WERI-Rb-1 (cell line): Measurements from ENCODE around the gene PAOX.
"Not testable (repeated sequence)": the region's sequence is repeated elsewhere in the genome, so short reads cannot be mapped to it uniquely, and the experiment has no call there.

Source experiments
- DNase-seq: peaks from one replicate; pipeline ENCODE4 v3.0.0-alpha.2; 2020
- H3K27ac ChIP-seq: fragments of 250-450 bp; sonication (Bioruptor Pico); 2 replicates; pipeline ENCODE4 v1.5.1; 2020; ENCODE audit warnings: mild to moderate bottlenecking, moderate library complexity
- H3K27me3 ChIP-seq: fragments of 250-450 bp; sonication (Bioruptor Pico); 2 replicates; pipeline ENCODE4 v1.5.1; 2021; ENCODE audit warnings: mild to moderate bottlenecking, low read depth, moderate library complexity; ENCODE audit not compliant: insufficient read depth, severe bottlenecking
- H3K36me3 ChIP-seq: fragments of 250-450 bp; sonication (Bioruptor Pico); 2 replicates; pipeline ENCODE4 v1.5.1; 2020; ENCODE audit warnings: mild to moderate bottlenecking, moderate library complexity
- H3K4me3 ChIP-seq: 2 replicates; pipeline ENCODE4 v1.5.1; 2011; ENCODE audit warnings: low read depth, mild to moderate bottlenecking, control low read depth, low read length
- H3K9me3 ChIP-seq: fragments of 250-450 bp; sonication (Bioruptor Pico); 2 replicates; pipeline ENCODE4 v1.5.1; 2021; ENCODE audit warnings: mild to moderate bottlenecking, moderate library complexity; ENCODE audit not compliant: severe bottlenecking
- CTCF ChIP-seq: IDR thresholded peaks from 2 replicates; pipeline ENCODE4 v1.5.1; 2011; ENCODE audit warnings: low read depth, mild to moderate bottlenecking, control low read depth, inconsistent platforms, low read length

PAOX gene

GRCh38 chr10:133365461-133366129 is 13.5 kb upstream of the PAOX start:
- Histone ChIP-seq H3K27me3 (no peaks in the 10 kb centered on the region), H3K4me3 (no peak overlapping the region), H3K36me3 (peaks cover 48% of the 10 kb centered on the region), H3K27ac (no peak overlapping the region), H3K9me3 (no peaks in the 10 kb centered on the region)
- TF ChIP-seq CTCF: no peak
- DNase-seq: no peak

DNA sequence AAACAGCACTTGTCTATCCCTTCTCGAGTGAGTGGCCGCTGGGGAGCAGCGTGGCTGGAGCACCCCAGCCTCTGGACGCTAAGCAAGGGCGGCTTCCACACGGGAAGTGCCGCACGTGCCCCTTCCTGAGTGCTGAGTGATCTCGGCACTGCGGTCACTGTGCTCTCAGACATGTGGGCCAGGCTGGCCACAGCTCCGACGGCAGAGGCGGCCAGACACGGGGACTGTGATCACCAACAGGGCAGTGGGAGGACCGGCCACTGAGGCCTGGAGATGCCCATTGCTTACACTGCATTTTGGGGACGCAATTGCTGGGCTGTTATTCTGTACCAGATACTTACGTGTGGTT is 13.0 kb upstream of the PAOX start:
- Histone ChIP-seq H3K4me3 (no peak overlapping the region), H3K9me3 (no peaks in the 10 kb centered on the region), H3K27ac (no peak overlapping the region), H3K36me3 (peaks cover 49% of the 10 kb centered on the region), H3K27me3 (no peaks in the 10 kb centered on the region)
- no peak for TF ChIP-seq CTCF
- no peak for DNase-seq

- Histone ChIP-seq H3K27me3 (no peaks in the 10 kb centered on the region), H3K27ac (no peak overlapping the region), H3K36me3 (peaks cover 45% of the 10 kb centered on the region), H3K4me3 (no peak overlapping the region), H3K9me3 (no peaks in the 10 kb centered on the region)
- DNase-seq: no peak
- TF ChIP-seq CTCF: no peak
Measured at GRCh38 chr10:133366751-133367150, 12.3 kb upstream of the PAOX start.

DNA sequence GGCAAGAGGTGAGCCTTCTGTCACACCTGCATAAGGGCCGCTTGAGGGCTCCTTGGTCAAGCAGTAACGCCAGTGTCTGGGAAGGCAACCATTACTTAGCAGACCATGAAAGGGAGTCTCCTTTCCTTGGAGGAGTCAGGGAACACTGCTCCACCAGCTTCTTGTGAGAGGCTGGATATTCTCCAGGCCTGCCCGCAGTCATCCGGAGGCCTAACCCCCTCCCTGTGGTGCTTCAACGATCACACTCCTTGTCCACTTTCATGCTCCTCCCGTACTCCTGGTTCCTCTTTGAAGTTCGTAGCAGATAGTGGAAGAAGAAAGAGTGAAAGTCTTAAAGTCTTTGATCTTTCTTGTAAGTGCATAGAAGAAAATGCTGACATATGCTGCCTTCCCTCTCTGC is 11.6 kb upstream of the PAOX start:
- not testable (repeated sequence) for DNase-seq, H3K9me3 ChIP-seq, H3K27ac ChIP-seq, H3K4me3 ChIP-seq, H3K27me3 ChIP-seq
- peaks cover 38% of the 10 kb centered on the region for H3K36me3 ChIP-seq

DNA sequence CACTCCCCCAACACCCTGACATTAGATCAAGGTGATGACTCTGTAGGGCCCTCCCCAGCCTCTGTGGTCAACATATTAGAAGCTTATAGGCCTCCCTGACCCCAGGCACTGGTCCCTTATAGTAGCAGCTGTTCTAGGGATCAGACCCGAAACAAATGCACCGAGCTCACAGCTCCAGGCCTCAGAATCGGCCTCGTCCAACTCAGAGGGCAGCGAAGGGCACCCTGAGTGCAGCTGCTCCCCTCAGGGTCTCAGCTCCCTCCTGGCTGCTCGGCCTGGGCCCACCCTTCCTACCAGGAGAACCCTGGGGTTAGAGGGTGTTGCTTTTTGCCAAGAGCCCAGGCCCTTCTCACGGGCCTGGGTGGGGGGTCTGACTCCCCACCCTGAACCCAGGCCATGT is 10.9 kb upstream of the PAOX start:
- Histone ChIP-seq H3K36me3 (peaks cover 34% of the 10 kb centered on the region), H3K4me3 (no peak overlapping the region), H3K27me3 (no peaks in the 10 kb centered on the region), H3K9me3 (no peaks in the 10 kb centered on the region), H3K27ac (no peak overlapping the region)
- no peak for DNase-seq
- TF ChIP-seq CTCF: no peak

GRCh38 chr10:133370030-133370786 is 8.9 kb upstream of the PAOX start:
- no peak for TF ChIP-seq CTCF
- no peak overlapping the region for H3K4me3 ChIP-seq
- no peaks in the 10 kb centered on the region for H3K9me3 ChIP-seq
- no peak overlapping the region for H3K27ac ChIP-seq
- DNase-seq: no peak
- H3K36me3 ChIP-seq: peaks cover 27% of the 10 kb centered on the region
- H3K27me3 ChIP-seq: no peaks in the 10 kb centered on the region
